HG02610 (cell line): Measurements from ENCODE around the gene CHST14.
A peak's percentile ranks its signal among the peaks of the same experiment; 100 is the strongest.

Source experiments
- ATAC-seq: cut with Tn5 transposase; IDR thresholded peaks from one replicate; pipeline ENCODE4 v1.9.1; 2021; ENCODE audit warnings: mild to moderate bottlenecking, moderate library complexity; ENCODE audit not compliant: unreplicated experiment

CHST14 gene

GRCh38 chr15:40460404-40460803 is 10.4 kb upstream of the CHST14 start:
- ATAC-seq: no peak

GRCh38 chr15:40461958-40462357 is 8.8 kb upstream of the CHST14 start:
- no peak for ATAC-seq

GRCh38 chr15:40463279-40463678 is 7.5 kb upstream of the CHST14 start:
- ATAC-seq: no peak

GRCh38 chr15:40463886-40464545 is 6.8 kb upstream of the CHST14 start:
- ATAC-seq: no peak

- ATAC-seq: no peak
These were observed 6.1 kb upstream of the CHST14 start for GRCh38 chr15:40464595-40465185.

GRCh38 chr15:40465939-40466338 is 4.8 kb upstream of the CHST14 start:
- ATAC-seq: no peak

- ATAC-seq: no peak
These were observed 4.1 kb upstream of the CHST14 start for GRCh38 chr15:40466426-40467260.

- ATAC-seq: no peak
These were observed 3.5 kb upstream of the CHST14 start for GRCh38 chr15:40467261-40467615.

- no peak for ATAC-seq
These were observed 1.9 kb upstream of the CHST14 start for GRCh38 chr15:40468898-40469331.

- ATAC-seq: no peak
These were observed 901 bp upstream of the CHST14 start for GRCh38 chr15:40469776-40470390.

- ATAC-seq: peak; percentile 31
These were observed 472 bp downstream of the CHST14 start for GRCh38 chr15:40471105-40471807.

GRCh38 chr15:40471808-40472150 is 995 bp downstream of the CHST14 start:
- peak; percentile 17 for ATAC-seq

- ATAC-seq: no peak
These were observed 1.5 kb downstream of the CHST14 start for GRCh38 chr15:40472171-40472727.

- no peak for ATAC-seq
These were observed 3.8 kb downstream of the CHST14 start for GRCh38 chr15:40474581-40474980.

GRCh38 chr15:40477642-40478327 is 7.0 kb downstream of the CHST14 start:
- ATAC-seq: no peak

GRCh38 chr15:40479024-40479423 is 8.2 kb downstream of the CHST14 start:
- no peak for ATAC-seq

- ATAC-seq: no peak
These were observed 10.7 kb downstream of the CHST14 start for GRCh38 chr15:40481341-40482074.

GRCh38 chr15:40483919-40484318 is 13.1 kb downstream of the CHST14 start:
- no peak for ATAC-seq

- no peak for ATAC-seq
These were observed 15.4 kb downstream of the CHST14 start for GRCh38 chr15:40486066-40486770.
